GM21529 (cell line): Measurements from ENCODE around the gene MAPK8IP3.
A peak's percentile ranks its signal among the peaks of the same experiment; 100 is the strongest.

ENCODE experiments used
- ATAC-seq: cut with Tn5 transposase; IDR thresholded peaks from one replicate; pipeline ENCODE4 v1.9.1; 2021; ENCODE audit not compliant: unreplicated experiment

MAPK8IP3 gene, protein sequence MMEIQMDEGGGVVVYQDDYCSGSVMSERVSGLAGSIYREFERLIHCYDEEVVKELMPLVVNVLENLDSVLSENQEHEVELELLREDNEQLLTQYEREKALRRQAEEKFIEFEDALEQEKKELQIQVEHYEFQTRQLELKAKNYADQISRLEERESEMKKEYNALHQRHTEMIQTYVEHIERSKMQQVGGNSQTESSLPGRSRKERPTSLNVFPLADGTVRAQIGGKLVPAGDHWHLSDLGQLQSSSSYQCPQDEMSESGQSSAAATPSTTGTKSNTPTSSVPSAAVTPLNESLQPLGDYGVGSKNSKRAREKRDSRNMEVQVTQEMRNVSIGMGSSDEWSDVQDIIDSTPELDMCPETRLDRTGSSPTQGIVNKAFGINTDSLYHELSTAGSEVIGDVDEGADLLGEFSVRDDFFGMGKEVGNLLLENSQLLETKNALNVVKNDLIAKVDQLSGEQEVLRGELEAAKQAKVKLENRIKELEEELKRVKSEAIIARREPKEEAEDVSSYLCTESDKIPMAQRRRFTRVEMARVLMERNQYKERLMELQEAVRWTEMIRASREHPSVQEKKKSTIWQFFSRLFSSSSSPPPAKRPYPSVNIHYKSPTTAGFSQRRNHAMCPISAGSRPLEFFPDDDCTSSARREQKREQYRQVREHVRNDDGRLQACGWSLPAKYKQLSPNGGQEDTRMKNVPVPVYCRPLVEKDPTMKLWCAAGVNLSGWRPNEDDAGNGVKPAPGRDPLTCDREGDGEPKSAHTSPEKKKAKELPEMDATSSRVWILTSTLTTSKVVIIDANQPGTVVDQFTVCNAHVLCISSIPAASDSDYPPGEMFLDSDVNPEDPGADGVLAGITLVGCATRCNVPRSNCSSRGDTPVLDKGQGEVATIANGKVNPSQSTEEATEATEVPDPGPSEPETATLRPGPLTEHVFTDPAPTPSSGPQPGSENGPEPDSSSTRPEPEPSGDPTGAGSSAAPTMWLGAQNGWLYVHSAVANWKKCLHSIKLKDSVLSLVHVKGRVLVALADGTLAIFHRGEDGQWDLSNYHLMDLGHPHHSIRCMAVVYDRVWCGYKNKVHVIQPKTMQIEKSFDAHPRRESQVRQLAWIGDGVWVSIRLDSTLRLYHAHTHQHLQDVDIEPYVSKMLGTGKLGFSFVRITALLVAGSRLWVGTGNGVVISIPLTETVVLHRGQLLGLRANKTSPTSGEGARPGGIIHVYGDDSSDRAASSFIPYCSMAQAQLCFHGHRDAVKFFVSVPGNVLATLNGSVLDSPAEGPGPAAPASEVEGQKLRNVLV (N-terminal part only)

DNA sequence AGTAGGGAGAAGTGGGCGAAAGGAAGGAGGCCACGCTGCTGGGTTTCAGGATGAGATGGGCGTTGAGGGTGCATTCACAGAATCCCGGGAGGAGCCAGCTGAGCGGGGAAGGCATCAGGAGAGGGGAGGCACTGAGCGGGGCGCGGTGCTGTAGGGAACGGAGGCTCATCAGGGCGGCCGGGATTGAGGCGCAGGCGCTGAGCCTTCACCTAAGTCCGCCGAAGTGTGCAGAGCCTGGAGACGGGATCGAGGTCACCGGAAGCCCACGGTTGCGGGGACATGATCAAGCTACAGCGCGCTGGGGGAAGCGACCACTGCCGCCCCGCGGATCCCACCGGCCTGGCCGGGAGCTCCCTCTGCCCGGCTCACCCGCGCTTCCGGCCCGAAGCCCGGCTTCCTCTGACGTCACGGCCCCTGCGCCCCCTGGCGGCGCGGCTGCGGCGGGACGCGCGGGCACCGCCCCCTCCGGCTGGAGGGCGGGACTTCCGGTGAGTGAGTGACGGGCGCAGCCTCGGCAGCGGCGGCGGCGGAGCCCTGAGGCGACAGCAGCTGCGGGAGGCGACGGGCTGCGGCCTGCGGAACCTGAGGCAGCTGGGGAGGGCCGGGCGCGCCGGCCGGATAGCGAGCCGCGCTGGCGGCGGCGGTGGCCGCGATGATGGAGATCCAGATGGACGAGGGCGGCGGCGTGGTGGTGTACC lies at the start of gene MAPK8IP3:
Gene MAPK8IP3, plus strand, starts transcription at position 508 of the 698 bp plus-strand sequence. Its CDS starts 145 bp downstream, at position 653.
- ATAC-seq: peak; percentile 70

DNA sequence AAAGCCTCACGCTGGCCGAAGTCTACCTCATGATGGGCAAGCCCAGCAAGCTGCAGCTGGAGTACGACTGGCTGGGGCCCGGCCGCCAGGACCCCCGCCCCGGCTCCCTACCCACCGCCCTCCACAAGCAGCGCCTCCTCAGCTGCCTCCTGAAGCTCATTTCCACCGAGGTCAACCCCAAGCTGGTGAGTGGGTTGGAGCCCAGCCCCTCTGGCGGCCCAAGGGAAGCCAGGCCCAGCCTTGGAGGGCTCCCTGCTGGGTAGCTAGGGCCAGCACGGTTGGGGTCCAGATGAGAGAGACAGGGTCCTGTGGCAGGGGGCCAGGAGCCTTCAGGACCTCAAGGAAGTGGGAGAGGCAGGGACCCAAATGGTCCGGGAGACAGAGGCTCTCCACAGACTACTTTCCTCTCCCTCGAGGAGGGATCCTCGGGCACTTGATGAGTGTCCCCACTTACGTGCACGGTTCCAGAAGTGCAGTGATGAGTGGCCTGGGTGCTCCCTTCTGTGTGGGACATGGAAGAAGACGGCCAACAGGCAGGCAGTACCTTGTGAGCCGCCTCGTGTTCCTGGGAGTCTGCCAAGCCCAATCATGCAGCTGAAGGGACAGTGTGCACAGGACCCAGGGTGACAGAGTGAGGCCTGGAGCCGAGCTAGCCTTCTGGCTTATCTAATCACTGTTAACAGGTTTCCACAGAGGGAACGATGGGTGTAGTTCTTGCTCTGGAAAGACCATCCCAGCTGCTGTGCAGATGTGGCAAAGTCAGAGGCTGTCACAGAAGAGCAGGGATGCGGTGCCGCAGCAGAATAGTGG lies 49.0 kb upstream of the MAPK8IP3 start:
- no peak for ATAC-seq

DNA sequence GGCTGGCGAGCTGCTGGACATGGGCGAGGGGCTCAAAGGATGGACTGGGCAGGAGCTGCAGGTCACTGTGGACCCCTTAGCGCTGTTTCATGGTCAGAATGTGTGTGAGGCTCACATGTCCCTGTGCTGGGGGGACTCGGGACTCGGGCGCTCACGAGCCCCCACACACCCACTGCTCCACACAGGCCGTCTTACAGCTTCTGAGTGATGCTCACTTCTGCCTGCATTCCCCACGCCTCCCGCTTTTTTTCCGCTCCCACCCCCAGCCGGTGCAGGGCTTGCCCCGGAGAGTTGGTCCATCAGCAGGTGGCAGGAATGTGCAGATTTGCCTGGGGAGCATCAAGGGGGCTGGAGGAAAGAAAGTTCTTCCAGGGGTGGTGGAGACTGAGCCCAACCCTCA lies 48.2 kb upstream of the MAPK8IP3 start:
- ATAC-seq: no peak

DNA sequence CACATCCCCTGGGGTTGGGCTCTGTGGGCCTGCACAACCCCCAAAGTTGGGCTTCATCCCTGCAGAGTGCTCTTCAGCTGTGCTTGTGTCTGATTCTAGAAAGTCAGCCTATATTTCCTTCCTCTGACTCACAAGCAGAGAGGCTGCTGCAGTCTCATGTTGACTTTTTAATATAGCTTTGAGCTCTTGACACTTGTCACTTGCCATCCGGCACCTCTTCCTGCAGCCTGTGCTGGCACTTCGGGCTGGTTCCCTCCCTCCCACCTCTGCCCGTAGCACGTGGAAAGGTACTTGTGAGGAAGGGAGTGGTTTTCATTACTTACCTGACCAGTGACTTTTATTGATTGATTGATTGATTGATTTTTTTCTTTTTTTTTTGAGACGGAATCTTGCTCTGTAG lies 47.0 kb upstream of the MAPK8IP3 start:
- no peak for ATAC-seq

DNA sequence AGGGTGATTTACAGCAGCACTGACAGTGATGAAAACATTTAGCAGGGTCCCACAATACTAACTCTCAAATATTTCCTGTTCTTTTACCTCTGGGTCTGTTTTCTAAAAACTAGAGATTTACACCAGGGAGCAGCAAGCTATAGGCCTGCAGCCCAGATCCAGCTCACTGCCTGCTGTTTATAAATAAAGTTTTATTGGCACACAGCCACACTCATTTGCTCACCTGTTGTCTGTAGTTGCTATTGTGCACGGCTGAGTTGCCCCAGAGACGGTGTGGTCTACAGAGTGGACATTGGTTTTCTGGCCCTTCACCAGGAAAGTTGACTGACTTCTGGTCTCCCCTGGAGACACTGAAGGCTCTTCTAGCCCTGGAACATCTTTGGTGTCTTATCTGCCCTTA lies 44.2 kb upstream of the MAPK8IP3 start:
- no peak for ATAC-seq

DNA sequence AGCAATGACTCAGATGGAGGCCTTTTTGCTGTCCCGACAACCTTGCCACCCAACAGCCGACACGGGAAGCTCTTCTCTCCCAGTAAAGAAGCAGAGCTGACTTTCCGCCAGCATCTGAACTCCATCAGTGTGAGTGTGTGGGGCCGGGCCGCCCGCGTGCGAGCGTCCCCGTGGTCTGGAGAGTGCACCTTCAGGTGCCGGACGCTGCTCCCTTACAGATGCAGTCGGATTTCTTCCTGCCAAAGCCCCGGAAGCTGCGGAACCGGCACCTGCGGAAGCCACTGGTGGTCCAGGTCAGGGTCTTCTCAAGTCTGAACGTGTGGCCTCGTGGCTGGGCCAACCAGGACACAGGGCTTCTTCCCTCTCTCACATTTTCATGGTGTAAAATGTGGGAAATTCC lies 43.5 kb upstream of the MAPK8IP3 start:
- no peak for ATAC-seq

DNA sequence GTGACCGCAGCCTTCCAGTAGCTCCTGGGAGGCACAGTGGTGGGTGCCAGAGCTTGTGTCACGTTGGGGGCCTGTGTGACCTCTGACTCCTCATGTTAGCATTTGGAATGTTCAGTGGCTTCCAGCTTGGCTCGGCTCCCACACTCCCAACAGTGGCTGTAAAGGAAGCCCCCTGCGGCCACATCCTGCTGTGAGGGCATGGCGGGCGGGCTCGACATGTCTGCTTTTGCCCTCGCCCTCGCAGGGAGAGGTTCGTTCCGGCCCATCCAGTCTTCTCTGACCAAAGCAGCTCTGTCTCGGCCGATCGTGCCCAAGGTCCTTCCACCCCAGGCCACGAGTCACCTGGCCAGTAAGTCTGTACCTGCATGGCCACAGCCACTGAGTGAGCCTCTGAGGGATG lies 40.2 kb upstream of the MAPK8IP3 start:
- no peak for ATAC-seq

DNA sequence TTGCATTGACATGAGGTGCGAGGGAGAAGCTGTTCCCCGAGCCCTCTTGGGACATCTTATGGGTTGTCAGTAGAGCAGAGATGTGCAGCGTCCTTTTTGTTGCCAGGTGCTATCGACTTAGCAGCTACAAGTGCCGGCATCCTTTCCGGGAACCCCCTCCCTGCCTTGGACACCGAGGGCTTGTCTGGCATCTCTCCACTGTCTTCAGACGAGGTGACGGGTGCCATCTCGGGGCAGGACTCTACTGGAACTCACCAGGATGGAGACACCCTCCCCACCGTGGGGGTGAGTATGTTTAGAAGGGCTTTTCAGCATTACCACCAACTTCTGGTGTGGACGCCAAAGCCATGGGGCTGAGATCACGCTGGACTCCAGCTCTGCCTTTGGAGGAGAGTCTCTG lies 39.7 kb upstream of the MAPK8IP3 start:
- no peak for ATAC-seq

DNA sequence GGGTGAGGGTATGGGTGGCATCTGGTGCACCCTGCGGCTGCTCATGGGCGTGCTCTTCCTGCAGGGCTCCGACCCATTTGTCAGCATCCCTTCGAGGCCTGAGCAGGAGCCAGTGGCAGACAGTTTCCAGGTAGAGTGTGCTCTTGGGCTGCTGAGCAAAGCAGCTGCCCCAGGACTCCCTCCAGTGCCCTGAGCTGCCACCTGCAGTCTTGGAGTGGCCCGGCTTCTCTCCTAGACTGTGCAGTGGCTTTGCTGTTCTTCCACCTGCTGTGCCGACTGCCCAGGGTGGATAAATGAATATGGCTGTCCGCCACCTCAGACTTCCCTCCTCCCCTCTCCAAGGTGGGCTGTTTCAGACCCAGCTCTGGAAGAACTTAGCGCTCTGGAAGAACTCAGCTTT lies 38.7 kb upstream of the MAPK8IP3 start:
- ATAC-seq: no peak

DNA sequence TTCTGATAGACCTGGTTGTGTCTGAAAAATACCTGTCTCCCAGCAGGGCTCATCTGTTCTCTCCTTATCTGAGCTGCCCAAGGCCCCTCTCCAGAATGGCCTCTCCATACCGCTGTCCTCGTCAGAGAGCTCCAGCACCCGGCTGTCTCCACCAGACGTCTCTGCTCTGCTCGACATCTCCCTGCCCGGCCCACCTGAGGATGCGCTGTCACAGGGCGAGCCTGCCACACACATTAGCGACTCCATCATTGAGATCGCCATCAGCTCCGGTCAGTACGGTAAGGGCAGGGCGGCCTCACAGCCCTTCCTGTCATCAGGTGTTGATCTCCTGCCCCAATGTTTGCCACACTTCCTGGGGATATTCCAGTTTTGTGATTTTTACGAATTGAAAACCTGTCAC lies 38.1 kb upstream of the MAPK8IP3 start:
- no peak for ATAC-seq

DNA sequence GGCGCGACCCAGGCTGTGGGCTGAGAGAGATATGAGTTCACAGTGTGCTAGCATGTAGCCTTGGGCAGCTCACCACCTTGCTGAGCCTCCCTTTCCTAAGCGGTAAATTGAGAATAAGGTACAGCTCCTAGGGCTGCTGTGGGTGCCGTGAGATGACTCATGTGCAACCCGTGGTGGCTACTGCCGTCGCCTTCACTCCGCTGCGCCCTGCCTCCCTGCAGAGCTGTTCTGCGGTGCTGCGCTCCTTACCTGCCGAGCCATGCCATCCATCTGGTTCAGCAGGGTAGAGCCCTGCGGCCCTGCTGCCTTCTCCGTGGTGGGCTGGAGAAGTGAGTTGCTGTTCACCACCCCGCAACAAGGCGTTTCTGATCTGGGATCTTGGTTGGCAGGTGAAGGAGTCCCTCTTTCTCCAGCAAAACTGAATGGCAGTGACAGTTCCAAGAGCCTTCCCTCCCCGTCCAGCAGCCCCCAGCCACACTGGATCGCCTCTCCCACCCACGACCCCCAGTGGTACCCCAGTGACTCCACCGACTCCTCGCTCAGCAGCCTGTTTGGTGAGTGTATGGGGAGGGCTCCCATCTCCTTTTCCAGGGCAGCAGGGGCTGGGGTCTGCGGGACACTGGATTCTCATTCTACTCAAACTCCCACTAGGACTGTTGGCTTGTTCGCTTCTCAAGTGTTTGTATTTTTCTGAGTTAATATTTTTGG lies 37.2 kb upstream of the MAPK8IP3 start:
- no peak for ATAC-seq

DNA sequence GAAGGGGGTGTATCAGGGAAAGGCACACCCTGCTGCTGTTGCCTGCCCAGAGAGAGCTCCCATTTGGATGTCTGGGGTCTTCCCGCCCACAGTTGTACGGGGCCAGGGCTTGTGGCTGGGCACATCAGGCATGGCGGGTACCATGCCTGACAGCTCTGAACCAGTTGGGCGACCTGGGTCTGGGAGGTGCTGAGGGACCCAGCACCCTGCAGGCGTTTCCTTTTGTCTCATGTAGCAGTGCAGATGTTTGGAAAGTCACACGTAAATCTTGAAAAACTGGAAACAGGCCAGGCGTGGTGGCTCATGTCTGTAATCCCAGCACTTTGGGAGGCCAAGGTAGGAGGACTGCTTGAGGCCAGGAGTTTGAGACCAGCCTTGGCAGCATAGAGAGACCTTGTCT lies 36.3 kb upstream of the MAPK8IP3 start:
- no peak for ATAC-seq

DNA sequence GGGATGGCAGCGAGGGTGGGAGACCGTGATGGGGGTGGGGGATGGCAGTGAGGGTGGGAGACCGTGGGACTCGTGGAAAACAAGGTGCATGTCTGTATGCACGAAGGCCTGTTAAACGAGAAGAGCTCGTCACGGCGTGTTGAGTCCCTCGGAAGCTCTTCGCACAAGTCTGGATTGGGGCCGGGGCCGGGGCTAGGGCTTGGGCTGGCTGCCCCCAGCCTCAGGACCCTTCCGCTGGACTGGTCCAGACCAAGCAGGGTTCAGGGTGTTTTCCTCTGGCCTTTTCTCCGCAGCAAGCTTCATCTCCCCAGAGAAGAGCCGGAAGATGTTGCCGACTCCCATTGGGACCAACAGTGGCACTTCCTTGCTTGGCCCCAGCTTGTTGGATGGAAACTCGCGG lies 35.6 kb upstream of the MAPK8IP3 start:
- no peak for ATAC-seq

DNA sequence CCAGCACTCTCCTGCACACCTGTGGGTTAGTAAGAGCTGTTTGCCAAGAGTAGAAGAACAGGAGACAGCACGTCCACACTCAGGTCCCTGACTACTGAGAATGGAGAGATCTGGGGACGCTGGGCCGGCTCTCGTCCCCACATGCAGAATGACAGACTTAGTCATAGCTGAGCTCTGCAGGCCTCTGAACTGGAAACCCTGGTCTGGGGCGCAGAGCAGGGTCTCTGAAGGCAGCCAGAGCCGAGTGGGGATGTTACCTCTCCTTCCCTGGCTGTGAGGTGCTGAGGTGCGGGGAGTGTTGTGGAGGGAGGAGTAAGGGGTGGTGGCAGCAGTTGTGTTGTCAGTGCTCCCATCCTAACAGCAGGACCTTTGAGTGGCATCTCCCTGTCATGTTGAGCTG lies 35.1 kb upstream of the MAPK8IP3 start:
- ATAC-seq: no peak

DNA sequence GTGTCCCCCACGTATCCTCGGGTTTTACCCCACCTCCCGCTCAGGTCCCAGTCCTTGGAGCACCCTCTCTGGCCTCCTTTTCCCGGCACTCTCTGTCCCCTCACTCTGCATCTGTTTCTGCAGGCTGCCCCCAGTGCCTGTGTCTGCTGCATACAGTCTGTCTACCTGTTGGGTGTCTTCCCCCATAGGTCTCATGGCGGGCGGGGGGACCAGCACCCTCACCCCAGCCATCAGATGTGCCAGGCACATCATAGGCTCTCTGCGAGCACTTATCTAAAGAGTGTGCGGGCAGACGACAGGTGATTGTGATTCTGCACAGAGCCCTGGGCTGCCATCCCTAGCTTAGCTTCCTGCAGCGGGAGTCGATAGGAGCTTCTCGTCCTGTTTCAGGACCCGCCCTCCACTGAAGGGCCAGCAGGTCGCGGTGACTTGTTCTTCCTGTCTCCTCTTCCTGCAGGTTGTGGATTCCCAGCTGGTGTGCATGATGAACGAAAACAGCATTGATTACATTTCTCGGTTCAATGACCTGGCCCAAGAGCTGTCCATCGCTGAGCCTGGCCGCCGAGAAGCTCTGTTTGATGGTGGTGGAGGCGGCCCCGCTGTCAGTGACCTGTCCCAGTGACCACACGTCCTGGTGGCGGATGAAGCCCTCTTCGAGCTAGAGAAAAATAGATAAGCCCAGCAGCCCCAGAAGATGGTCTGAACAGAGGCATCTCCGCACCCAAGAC lies 32.4 kb upstream of the MAPK8IP3 start:
- no peak for ATAC-seq

DNA sequence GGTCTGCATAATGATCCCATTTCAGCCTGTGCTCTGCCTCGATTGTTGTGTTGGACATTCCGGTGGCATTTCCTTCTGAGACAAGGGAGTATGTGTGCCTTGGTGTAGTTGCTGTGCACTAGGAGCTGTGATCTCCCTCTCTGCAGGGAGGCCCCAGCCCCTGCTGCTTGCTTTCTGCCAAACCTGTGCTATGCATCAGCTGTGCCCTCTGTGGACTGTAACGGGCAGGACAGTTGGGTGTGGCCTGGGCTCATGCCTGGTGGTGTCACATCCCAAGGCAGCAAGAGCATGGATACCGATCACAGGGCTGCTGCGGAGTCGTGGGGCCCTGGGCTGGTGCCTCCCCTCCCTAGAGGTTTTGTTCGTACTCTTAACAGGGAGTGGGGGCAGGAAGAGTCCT lies 31.7 kb upstream of the MAPK8IP3 start:
- ATAC-seq: no peak

DNA sequence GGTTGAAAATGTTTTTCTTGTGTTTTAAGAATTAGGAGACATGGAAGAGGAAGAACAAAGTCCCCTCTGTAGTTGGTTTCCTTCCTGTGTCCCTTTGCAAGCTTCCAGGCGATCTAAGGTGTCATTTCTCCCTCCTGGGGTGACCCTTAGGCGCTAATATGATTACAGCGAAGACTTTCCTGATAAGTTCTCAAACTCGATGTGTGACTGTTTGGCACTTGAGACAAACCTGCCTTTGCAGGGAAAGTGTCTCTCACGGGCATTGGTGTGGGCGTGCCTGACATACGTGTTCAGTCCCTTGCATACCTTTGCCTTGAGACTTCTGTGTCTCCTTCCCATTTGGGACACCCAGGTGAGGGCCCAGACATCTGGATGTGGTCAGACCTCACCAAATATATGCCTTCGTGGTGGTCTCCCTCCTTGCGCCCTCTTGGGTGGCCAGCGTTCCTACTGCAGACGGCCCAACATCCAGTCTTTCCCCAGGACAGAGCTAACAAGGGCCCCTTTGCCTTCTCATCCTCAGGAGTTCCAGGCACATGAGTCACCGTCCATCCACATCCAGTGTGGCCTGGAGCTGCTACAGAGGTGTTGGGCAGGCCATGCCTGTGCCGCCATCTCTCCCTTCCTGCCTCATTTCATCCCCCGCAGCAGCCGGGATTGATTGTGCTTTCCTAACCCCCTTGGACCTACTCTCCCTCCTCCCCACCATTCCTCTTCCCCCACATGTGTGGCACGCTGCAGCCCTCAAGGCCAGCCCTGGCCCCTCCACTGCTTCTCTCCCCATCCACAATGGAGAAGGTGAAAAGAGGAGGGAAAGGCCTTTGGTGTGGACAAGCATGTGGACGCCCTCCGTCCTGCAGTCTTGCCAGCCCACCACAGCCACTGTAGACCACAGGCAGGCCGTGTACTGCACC lies 31.0 kb upstream of the MAPK8IP3 start:
- no peak for ATAC-seq

DNA sequence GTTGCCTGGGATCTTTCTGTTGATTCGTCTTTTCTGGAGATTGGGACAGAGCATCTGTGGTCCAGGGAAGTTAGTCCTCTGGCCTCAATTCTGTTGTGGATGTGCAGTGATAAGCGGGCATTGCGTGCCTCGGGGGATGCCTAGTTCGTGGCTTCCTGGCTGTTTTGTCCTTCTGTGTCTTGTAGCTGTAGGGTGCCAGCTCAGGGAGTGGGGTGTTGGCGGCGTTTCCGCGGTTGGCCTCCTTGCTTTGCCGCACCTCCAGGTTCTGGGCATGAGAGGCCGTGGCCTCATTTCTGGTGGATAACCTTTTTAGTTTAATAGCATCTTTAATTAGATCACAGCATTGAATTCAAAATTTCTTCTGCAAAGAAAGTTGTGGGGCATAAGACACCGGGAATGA lies 29.3 kb upstream of the MAPK8IP3 start:
- no peak for ATAC-seq
